K562 (cell line): ENCODE measurements around the gene IRF9. TPM values are rescaled to one million over a fixed set of nuclear protein-coding genes. Genes with fewer than 3 reads are reported as not detected.

Experiments used
- CEBPG ChIP-seq, 3 experiments: fragments of 200-800 bp in 1 of 3; sonication (Bioruptor generic) in 1 of 3; sonication (generic) in 1 of 3; formaldehyde crosslinking in 1 of 3; IDR thresholded peaks in 2 of 3; conservative IDR thresholded peaks in 1 of 3; 2 replicates each; pipeline versions ENCODE4 v1.6.1 to v1.8.0; 2016 to 2022; ENCODE audit warnings: missing compliant biosample characterization in 2 of 3, missing genetic modification characterization in 2 of 3, mild to moderate bottlenecking in 1 of 3, missing genetic modification reagents in 1 of 3
- CREB5 ChIP-seq: fragments of 250-450 bp; sonication (Bioruptor Pico); IDR thresholded peaks from 2 replicates; pipeline ENCODE4 v1.5.0; 2020; ENCODE audit warnings: mild to moderate bottlenecking
- DEAF1 ChIP-seq: fragments of 450-650 bp; formaldehyde crosslinking; IDR thresholded peaks from 2 replicates; pipeline ENCODE4 v1.4.0; 2020; ENCODE audit warnings: mild to moderate bottlenecking, moderate library complexity
- E2F1 ChIP-seq: sonication (generic); formaldehyde crosslinking; IDR thresholded peaks from 2 replicates; pipeline ENCODE4 v1.8.1; 2023; ENCODE audit warnings: mild to moderate bottlenecking, missing genetic modification reagents, moderate library complexity
- E4F1 ChIP-seq: fragments of 250-450 bp; sonication (Bioruptor Pico); IDR thresholded peaks from 2 replicates; pipeline ENCODE4 v1.5.0; 2021; ENCODE audit warnings: mild to moderate bottlenecking, borderline replicate concordance
- ELF4 ChIP-seq: fragments of 450-650 bp; formaldehyde crosslinking; IDR thresholded peaks from 2 replicates; pipeline ENCODE4 v1.4.0; 2022; ENCODE audit warnings: missing genetic modification characterization
- FOS ChIP-seq: IDR thresholded peaks from 3 replicates; pipeline ENCODE4 v1.6.1; 2011; ENCODE audit not compliant: insufficient read length; ENCODE audit errors: extremely low read depth
- GTF2B ChIP-seq: IDR thresholded peaks from 2 replicates; pipeline ENCODE4 v1.6.1; 2011; ENCODE audit not compliant: insufficient read length; ENCODE audit errors: extremely low read depth
- KLF16 ChIP-seq: IDR thresholded peaks from 2 replicates; pipeline ENCODE4 v1.6.1; 2016; ENCODE audit warnings: antibody characterized with exemption
- NFIC ChIP-seq: fragments of 450-650 bp; IDR thresholded peaks from 2 replicates; pipeline ENCODE4 v1.6.1; 2017; ENCODE audit warnings: mild to moderate bottlenecking, inconsistent platforms
- RBBP5 ChIP-seq: fragments of 200-600 bp; sonication (generic); IDR thresholded peaks from 2 replicates; pipeline ENCODE4 v1.6.1; 2012; ENCODE audit warnings: borderline replicate concordance, mild to moderate bottlenecking, low read length, control low read depth, inconsistent platforms; ENCODE audit not compliant: insufficient read depth, poor library complexity, severe bottlenecking
- SMAD3 ChIP-seq: fragments of 450-650 bp; formaldehyde crosslinking; conservative IDR thresholded peaks from 2 replicates; pipeline ENCODE4 v1.4.0; 2020; ENCODE audit warnings: mild to moderate bottlenecking
- SMARCB1 ChIP-seq: IDR thresholded peaks from 2 replicates; pipeline ENCODE4 v1.6.1; 2011; ENCODE audit warnings: improper control_type of control experiment, low read depth; ENCODE audit not compliant: insufficient read length
- SMC3 ChIP-seq: conservative IDR thresholded peaks from 2 replicates; pipeline ENCODE4 v1.6.1; 2011; ENCODE audit warnings: low read depth, low read length, improper control_type of control experiment; ENCODE audit not compliant: insufficient read depth
- TCF3 ChIP-seq: sonication (generic); formaldehyde crosslinking; IDR thresholded peaks from 2 replicates; pipeline ENCODE4 v1.4.0; 2020; ENCODE audit warnings: mild to moderate bottlenecking, missing genetic modification reagents
- ZNF24 ChIP-seq: fragments of 450-650 bp; IDR thresholded peaks from 2 replicates; pipeline ENCODE4 v1.6.1; 2016
- ZNF408 ChIP-seq: fragments of 250-450 bp; sonication (Bioruptor Pico); IDR thresholded peaks from 2 replicates; pipeline ENCODE4 v1.4.0; 2020; ENCODE audit warnings: low read depth, mild to moderate bottlenecking, moderate library complexity
- ZNF586 ChIP-seq: fragments of 450-650 bp; formaldehyde crosslinking; conservative IDR thresholded peaks from 2 replicates; pipeline ENCODE4 v1.4.0; 2020; ENCODE audit warnings: mild to moderate bottlenecking, moderate library complexity
- ZNF76 ChIP-seq: fragments of 250-450 bp; sonication (Bioruptor Pico); IDR thresholded peaks from 2 replicates; pipeline ENCODE4 v1.4.0; 2020; ENCODE audit warnings: mild to moderate bottlenecking, moderate library complexity, borderline replicate concordance
- polyA plus RNA-seq, 8 experiments: library from polyadenylated mRNA; depleted of rRNA in 4 of 8; stranded (reverse) in 5 of 8; unstranded in 3 of 8; fragments of >200 nt; fragmentation: Nextera tagmentation in 2 of 8; fragmentation: Illumina TruSeq in 1 of 8; extraction: Ambion mirVana in 2 of 8; extraction: Trizol in 1 of 8; gene quantifications; 2 replicates each; pipeline versions ENCODE4 v1.2.1 to v1.2.3, GENCODE V29; 2011 to 2014; ENCODE audit warnings: inconsistent platforms in 1 of 8, missing spikeins in 1 of 8
- total RNA-seq, 7 experiments: library from RNA; depleted of rRNA in 6 of 7; stranded (reverse); fragments of >200 nt in 6 of 7; fragmentation: Illumina TruSeq in 2 of 7; extraction: Trizol in 2 of 7; gene quantifications; 2 replicates each; pipeline versions ENCODE4 v1.2.1 to v1.2.3, GENCODE V29; 2011 to 2021; ENCODE audit warnings: low replicate concordance in 1 of 7

IRF9 gene
- total and polyA plus RNA-seq, 9 of the 15 experiments (the other 6 are each of a cell fraction or from before 2014, with no cell fraction given) = 0.79 to 14.8 (median 6.1) TPM

- no peak for TF ChIP-seq CREB5 (CRISPR knock-in tag)
- TF ChIP-seq SMARCB1 = no peak
- TF ChIP-seq NFIC = 0 out of 2 replicates have a peak, but pooled peaks have one; percentile 2
- peak; percentile 61 for TF ChIP-seq RBBP5
- no peak for TF ChIP-seq KLF16
- TF ChIP-seq ELF4 = no peak
- TF ChIP-seq GTF2B = no peak
- TF ChIP-seq DEAF1 = no peak
- TF ChIP-seq SMC3 = no peak
- TF ChIP-seq SMAD3 (CRISPR knock-in tag) = 0 out of 2 replicates have a peak, but pooled peaks have one; percentile 33
- no peak for TF ChIP-seq ZNF408 (CRISPR knock-in tag)
- TF ChIP-seq ZNF586 (CRISPR knock-in tag) = no peak
- TF ChIP-seq ZNF76 (CRISPR knock-in tag) = no peak
- peak; percentile 96 for TF ChIP-seq FOS
- no peak for TF ChIP-seq E2F1 (CRISPR knock-in tag)
- TF ChIP-seq TCF3 = no peak
- TF ChIP-seq ZNF24 = peak; percentile 24; the same call in 1 of the 2 replicates
- no peak for TF ChIP-seq E4F1 (CRISPR knock-in tag)
- peak; percentile 77 for TF ChIP-seq CEBPG (CRISPR knock-in tag; IDR thresholded peaks at IDR 0.05)
- TF ChIP-seq CEBPG (tag; conservative IDR thresholded peaks at IDR 0.05 in 1 of 2, IDR thresholded peaks at IDR 0.05 in 1 of 2) = no peak
These were observed 46.3 kb upstream of the IRF9 start, which contains the start of the genes DCAF11 and NRL (continued) for GRCh38 chr14:24114532-24115421.
